MM.1S (cell line): ENCODE results near the gene FUT7.

Experiments
- DNase-seq: peaks from one replicate; pipeline ENCODE4 v3.0.0-alpha.2; 2015
- H2AFZ ChIP-seq: fragments of 300-600 bp; sonication (generic); 2 replicates; pipeline ENCODE4 v1.6.0; 2016; ENCODE audit warnings: antibody characterized with exemption, low read length
- H3F3A ChIP-seq: fragments of 300-600 bp; sonication (generic); 2 replicates; pipeline ENCODE4 v1.6.1; 2016; ENCODE audit warnings: mild to moderate bottlenecking, antibody characterized with exemption, low read length, moderate library complexity, mixed read lengths; ENCODE audit not compliant: insufficient read depth
- H3K27ac ChIP-seq: fragments of 300-600 bp; sonication (generic); 2 replicates; pipeline ENCODE4 v1.5.1; 2016; ENCODE audit warnings: mild to moderate bottlenecking, low read length
- H3K27me3 ChIP-seq: fragments of 300-600 bp; sonication (generic); replicated peaks from 2 replicates; pipeline ENCODE4 v1.6.0; 2016; ENCODE audit warnings: low read length; ENCODE audit not compliant: insufficient read depth
- H3K36me3 ChIP-seq: fragments of 300-600 bp; sonication (generic); replicated peaks from 2 replicates; pipeline ENCODE4 v1.6.1; 2016; ENCODE audit warnings: mild to moderate bottlenecking, low read length, mixed read lengths; ENCODE audit not compliant: insufficient read depth
- H3K4me1 ChIP-seq: fragments of 300-600 bp; sonication (generic); 2 replicates; pipeline ENCODE4 v1.6.1; 2016; ENCODE audit warnings: low read length, mixed read lengths
- H3K4me2 ChIP-seq: fragments of 300-600 bp; sonication (generic); 2 replicates; pipeline ENCODE4 v1.6.0; 2016; ENCODE audit warnings: low read depth, low read length
- H3K4me3 ChIP-seq: fragments of 300-600 bp; sonication (generic); 2 replicates; pipeline ENCODE4 v1.5.1; 2016; ENCODE audit warnings: low read length, mixed read lengths
- H3K79me2 ChIP-seq: fragments of 300-600 bp; sonication (generic); 2 replicates; pipeline ENCODE4 v1.6.1; 2016; ENCODE audit warnings: mixed run types, low read length, mixed read lengths
- H3K9ac ChIP-seq: fragments of 300-600 bp; sonication (generic); 2 replicates; pipeline ENCODE4 v1.6.1; 2016; ENCODE audit warnings: low read length, mixed read lengths
- H3K9me2 ChIP-seq: fragments of 300-600 bp; sonication (generic); replicated peaks from 2 replicates; pipeline ENCODE4 v1.6.1; 2016; ENCODE audit warnings: mild to moderate bottlenecking, low read length, mixed read lengths; ENCODE audit not compliant: insufficient read depth
- H3K9me3 ChIP-seq: fragments of 300-600 bp; sonication (generic); replicated peaks from 2 replicates; pipeline ENCODE4 v1.6.1; 2016; ENCODE audit warnings: mild to moderate bottlenecking, low read length, mixed read lengths; ENCODE audit not compliant: insufficient read depth
- H4K20me1 ChIP-seq: fragments of 300-600 bp; sonication (generic); 2 replicates; pipeline ENCODE4 v1.6.1; 2016; ENCODE audit warnings: mild to moderate bottlenecking, low read length, moderate library complexity, mixed read lengths; ENCODE audit not compliant: insufficient read depth
- CTCF ChIP-seq: fragments of 300-600 bp; sonication (generic); IDR thresholded peaks from 2 replicates; pipeline ENCODE4 v1.5.1; 2016; ENCODE audit warnings: antibody characterized with exemption, low read length, mixed read lengths
- EZH2 ChIP-seq: fragments of 300-600 bp; sonication (generic); optimal IDR thresholded peaks from 2 replicates; pipeline ENCODE3; 2017; ENCODE audit warnings: low read depth, mild to moderate bottlenecking, antibody characterized with exemption, low read length, mixed read lengths
- EZH2phosphoT487 ChIP-seq: fragments of 300-600 bp; sonication (generic); IDR thresholded peaks from 2 replicates; pipeline ENCODE4 v1.6.1; 2018; ENCODE audit warnings: antibody characterized with exemption, low read length

Gene FUT7

GRCh38 chr9:136996361-136997292 is 35.3 kb downstream of the FUT7 start, which contains the start of gene CLIC3:
Gene CLIC3 (minus strand): TSS chr9:136996568. CDS start chr9:136996543, 25 bp downstream.
- peaks cover 28% of the 10 kb centered on the region for H3K27me3 ChIP-seq
- no peak within 1 kb of the TSS for H3K4me2 ChIP-seq
- no peaks in the 10 kb centered on the region for H4K20me1 ChIP-seq
- H3K9ac ChIP-seq: no peak within 1 kb of the TSS
- H2AFZ ChIP-seq: no peak within 1 kb of the TSS
- no peaks in the 10 kb centered on the region for H3K79me2 ChIP-seq
- H3K36me3 ChIP-seq: no peaks in the 10 kb centered on the region
- TF ChIP-seq EZH2phosphoT487 (no peak), EZH2 (no peak), CTCF (no peak)
- no peak for DNase-seq
- no peaks in the 10 kb centered on the region for H3K9me2 ChIP-seq
- H3K27ac ChIP-seq: no peak within 1 kb of the TSS
- H3K9me3 ChIP-seq: no peaks in the 10 kb centered on the region
- H3K4me1 ChIP-seq: peaks cover 2% of the 10 kb centered on the region; the same call in 1 of the 2 replicates
- H3K4me3 ChIP-seq: no peak within 1 kb of the TSS
- H3F3A ChIP-seq: peaks cover 2% of the 10 kb centered on the region

- Histone ChIP-seq H3K4me1 (no peaks in the 10 kb centered on the region), H3K36me3 (no peaks in the 10 kb centered on the region), H2AFZ (no peak overlapping the region), H3K4me3 (no peak overlapping the region), H3K27me3 (peaks cover 30% of the 10 kb centered on the region), H3K9me2 (no peaks in the 10 kb centered on the region), H3K79me2 (no peaks in the 10 kb centered on the region), H3K27ac (no peak overlapping the region), H3K9ac (no peak overlapping the region), H3F3A (peaks cover 2% of the 10 kb centered on the region), H3K9me3 (no peaks in the 10 kb centered on the region), H4K20me1 (no peaks in the 10 kb centered on the region), H3K4me2 (no peak overlapping the region)
- no peak for TF ChIP-seq EZH2
- no peak for TF ChIP-seq EZH2phosphoT487
- TF ChIP-seq CTCF: no peak
- no peak for DNase-seq
These were observed 36.0 kb downstream of the FUT7 start for GRCh38 chr9:136995772-136996311.

GRCh38 chr9:136995362-136995761 is 36.5 kb downstream of the FUT7 start:
- no peaks in the 10 kb centered on the region for H3K36me3 ChIP-seq
- peaks cover under 1% of the 10 kb centered on the region for H3F3A ChIP-seq
- H3K9ac ChIP-seq: no peak overlapping the region
- no peaks in the 10 kb centered on the region for H3K79me2 ChIP-seq
- no peaks in the 10 kb centered on the region for H4K20me1 ChIP-seq
- H3K27ac ChIP-seq: no peak overlapping the region
- TF ChIP-seq EZH2 (no peak), EZH2phosphoT487 (no peak), CTCF (no peak)
- H3K9me3 ChIP-seq: no peaks in the 10 kb centered on the region
- H2AFZ ChIP-seq: no peak overlapping the region
- no peaks in the 10 kb centered on the region for H3K9me2 ChIP-seq
- DNase-seq: no peak
- H3K4me1 ChIP-seq: no peaks in the 10 kb centered on the region
- H3K27me3 ChIP-seq: peaks cover 34% of the 10 kb centered on the region
- no peak overlapping the region for H3K4me3 ChIP-seq
- no peak overlapping the region for H3K4me2 ChIP-seq
